ENCODE data around the gene PARP1. TPM values are rescaled to one million over a fixed set of nuclear protein-coding genes. Genes with fewer than 3 reads are reported as not detected.
A peak's percentile ranks its signal among the peaks of the same experiment; 100 is the strongest.
"Not testable (repeated sequence)": the region's sequence is repeated elsewhere in the genome, so short reads cannot be mapped to it uniquely, and the experiment has no call there.

PARP1 gene
- total RNA-seq, 1 experiment from 2014 or later = 238 TPM

- DNase-seq (ENCODE audit: low spot score) = no peak
Observed at GRCh38 chr1:226353698-226354525, 54.0 kb downstream of the PARP1 start.

DNA sequence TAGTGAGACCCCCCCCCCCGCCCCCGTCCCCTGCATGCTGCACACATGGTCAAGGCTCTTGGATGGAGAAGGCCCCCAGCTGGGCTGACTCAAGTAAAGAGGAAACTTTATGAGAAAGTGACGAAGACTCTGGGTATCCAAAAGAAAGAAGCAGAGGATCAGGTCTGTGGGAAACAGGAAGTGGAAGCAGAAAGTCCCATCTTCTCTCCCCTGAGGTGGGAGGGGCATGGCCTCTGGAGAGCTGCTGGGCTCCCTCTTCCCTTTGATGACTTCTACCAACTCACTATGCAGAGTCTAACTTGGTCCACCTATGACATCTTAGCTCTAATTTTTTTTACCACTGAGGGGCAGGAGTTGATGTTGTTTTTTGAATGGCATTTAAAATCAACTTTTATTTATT is 56.2 kb downstream of the PARP1 start:
- DNase-seq (ENCODE audit: low spot score) = peak; percentile 63

- DNase-seq (ENCODE audit: low spot score) = no peak
Observed at GRCh38 chr1:226350519-226350865, 57.4 kb downstream of the PARP1 start.

GRCh38 chr1:226349801-226350518 is 57.9 kb downstream of the PARP1 start:
- no peak for DNase-seq (ENCODE audit: low spot score)

GRCh38 chr1:226349081-226349480 is 58.8 kb downstream of the PARP1 start:
- no peak for DNase-seq (ENCODE audit: low spot score)

GRCh38 chr1:226344441-226345259 is 63.2 kb downstream of the PARP1 start:
- DNase-seq (ENCODE audit: low spot score) = no peak

DNA sequence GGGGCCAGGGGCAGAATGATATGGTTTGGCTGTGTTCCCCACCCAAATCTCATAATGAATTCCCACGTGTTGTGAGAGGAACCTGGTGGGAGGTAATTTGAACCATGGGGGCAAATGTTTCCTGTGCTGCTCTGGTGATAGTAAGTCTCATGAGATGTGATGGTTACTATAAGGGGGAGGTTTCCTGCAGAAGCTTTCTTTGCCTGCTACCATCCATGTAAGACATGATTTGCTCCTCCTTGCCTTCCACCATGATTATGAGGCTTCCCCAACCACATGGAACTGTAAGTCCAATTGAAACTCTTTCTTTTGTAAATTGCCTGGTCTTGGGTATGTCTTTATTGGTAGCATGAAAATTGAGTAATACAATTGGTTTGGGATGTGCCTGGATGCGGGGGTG is 65.2 kb downstream of the PARP1 start:
- no peak for DNase-seq (ENCODE audit: low spot score)

- not testable (repeated sequence) for DNase-seq (ENCODE audit: low spot score)
Observed at GRCh38 chr1:226340111-226340510, 67.8 kb downstream of the PARP1 start.

DNA sequence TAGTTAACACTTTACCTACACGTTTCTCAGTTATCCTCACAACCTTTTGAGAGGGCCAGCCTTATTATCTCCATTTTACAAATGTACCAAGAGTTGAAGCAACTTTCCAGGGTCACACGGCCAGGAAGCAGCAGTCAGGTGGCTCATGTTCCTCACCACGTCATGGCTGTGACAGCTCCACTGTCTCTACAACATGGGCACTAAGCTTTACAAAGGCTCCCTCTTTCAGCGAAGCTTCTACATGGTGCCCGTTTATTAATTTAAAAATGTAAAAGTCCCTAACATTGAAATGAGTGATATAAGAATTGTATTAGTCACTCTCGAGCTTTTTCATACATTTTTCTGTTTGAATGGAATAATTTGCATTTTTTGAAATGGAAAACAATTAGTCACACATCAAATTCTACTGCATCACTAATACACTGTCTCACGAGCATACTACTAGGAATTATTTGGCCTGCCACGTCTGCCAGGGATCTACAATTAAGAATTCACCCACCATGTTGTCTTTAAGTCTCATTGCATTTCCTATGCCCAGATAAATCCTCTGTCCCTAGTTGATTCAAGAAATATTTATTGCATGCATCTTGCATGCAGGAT is 70.5 kb downstream of the PARP1 start:
- no peak for DNase-seq (ENCODE audit: low spot score)

DNA sequence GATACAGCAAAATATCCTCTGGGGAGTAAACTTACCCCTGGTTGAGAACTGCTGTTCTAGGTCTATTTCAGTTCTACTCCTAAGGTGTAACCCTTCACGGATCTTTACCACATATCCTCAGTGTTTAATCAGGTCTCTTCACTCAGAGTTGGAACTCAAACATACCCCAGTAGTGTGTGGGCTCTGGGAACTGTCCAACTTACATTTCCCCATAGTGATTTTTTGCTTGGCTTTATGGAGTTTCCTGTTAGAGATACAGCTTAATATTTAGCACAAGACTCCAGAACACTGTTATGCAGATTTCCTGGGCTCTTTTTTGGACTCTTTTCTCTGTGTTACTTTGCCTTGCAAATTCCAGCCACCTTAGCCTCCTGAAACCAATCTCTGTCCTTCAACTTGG is 72.2 kb downstream of the PARP1 start:
- no peak for DNase-seq (ENCODE audit: low spot score)

DNA sequence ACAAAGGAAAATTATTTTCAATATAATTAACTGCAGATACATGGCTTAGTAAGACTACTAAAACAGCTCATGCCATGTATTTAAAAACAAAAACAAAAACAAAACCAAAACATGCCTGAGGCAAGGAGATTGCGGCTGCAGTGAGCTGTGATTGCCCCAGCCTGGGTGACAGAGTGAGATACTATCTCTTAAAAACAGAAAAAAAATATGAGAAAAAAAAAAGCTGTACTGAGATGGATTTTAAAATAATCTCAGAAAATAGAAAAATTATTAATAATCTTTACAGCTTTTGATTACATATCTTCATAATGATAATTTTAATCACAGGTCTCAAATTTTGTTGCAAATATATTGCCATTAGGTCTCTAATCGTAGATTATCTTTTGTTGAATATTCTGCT is 74.9 kb downstream of the PARP1 start:
- no peak for DNase-seq (ENCODE audit: low spot score)

GRCh38 chr1:226329237-226329636 is 78.7 kb downstream of the PARP1 start:
- no peak for DNase-seq (ENCODE audit: low spot score)

DNA sequence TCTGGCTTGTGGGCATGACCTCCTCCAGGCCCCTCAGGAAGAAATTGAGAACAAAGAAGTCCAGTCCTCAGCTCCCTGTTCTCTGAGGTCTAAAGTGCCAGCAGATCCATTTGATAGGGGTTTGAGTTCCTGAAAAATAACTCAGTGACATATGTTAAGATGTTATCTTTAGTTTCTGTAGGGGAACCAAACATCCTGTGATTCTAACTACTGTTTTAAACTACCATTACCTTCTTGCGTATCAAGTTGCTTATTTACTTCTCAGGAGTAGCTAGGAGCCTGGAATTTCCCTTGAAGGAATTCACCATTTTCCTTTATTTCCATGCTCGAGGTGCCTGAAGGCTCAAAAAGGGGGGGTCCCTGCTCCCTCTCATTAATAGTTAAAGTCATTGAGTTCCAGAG is 80.1 kb downstream of the PARP1 start:
- DNase-seq (ENCODE audit: low spot score) = no peak

GRCh38 chr1:226325178-226325577 is 82.7 kb downstream of the PARP1 start:
- peak; percentile 56 for DNase-seq (ENCODE audit: low spot score)

GRCh38 chr1:226324479-226324878 is 83.4 kb downstream of the PARP1 start:
- no peak for DNase-seq (ENCODE audit: low spot score)

DNA sequence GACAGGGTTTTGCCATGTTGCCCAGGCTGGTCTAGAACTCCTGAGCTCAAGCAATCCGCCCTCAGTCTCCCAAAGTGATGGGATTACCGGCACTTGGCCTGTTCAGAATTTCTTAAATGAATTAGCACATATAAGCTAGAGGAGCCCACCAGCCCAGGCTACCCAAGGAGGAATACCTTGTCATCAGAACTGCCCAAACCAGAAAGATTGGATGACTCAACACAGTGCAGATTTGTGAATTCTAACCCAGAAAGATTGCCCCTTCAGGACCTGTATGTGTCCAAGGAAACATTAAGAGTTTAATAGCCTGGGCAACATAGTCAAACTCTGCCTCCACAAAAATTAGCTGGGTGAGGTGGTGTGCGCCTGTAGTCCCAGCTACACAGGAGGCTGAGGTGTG is 84.9 kb downstream of the PARP1 start:
- DNase-seq (ENCODE audit: low spot score) = no peak

DNA sequence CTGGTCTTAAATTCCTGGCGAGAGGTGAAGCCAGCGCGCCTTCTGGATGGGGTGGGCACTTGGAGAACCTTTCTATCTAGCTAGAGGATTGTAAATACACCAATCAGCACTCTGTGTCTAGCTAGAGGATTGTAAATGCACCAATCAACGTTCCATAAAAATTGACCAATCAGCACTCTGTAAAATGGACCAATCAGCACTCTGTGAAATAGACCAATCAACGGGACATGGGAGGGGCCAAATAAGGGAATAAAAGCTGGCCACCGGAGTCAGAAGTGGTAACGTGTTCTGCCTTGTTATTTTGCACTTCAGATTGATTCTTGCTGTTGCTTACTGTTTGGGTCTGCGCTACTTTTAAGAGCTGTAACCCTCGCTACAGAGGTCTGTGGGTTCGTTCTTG is 87.0 kb downstream of the PARP1 start:
- no peak for DNase-seq (ENCODE audit: low spot score)

DNA sequence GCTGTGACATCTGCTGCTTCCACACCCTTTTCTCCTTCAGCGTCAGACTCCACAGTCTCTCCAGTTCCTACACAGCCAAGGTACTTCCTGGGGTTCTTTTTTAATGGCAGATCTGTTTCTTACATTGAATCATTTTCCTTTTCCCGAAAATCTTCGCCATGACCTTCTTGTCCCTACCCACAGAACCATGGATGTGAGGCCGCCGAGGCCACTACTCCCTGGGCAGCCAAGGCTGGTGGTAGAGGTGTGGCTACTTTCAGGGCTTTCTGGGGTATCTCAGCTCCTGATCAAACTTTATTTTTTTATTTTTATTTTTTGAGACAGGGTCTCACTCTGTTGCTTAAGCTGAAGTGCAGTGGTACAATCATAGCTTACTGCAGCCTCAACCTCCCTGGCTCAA is 89.4 kb downstream of the PARP1 start:
- no peak for DNase-seq (ENCODE audit: low spot score)

DNA sequence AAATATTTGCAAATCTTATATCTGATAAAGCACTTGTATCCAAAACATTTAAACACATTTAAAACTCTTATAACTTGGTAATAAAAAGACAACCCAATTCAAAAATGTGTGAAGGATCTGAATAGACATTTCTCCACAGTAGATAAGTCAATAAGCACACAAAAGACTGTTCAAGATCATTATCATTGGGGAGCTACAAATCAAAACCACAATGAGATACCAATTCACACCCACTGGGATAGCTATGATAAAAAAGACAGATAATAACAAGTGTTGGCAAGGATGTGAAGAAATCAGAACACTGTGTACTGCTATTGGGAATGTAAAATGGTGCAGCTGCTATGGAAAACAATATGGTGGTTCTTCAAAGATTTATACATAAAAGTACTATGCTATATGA is 93.8 kb downstream of the PARP1 start:
- no peak for DNase-seq (ENCODE audit: low spot score)

DNA sequence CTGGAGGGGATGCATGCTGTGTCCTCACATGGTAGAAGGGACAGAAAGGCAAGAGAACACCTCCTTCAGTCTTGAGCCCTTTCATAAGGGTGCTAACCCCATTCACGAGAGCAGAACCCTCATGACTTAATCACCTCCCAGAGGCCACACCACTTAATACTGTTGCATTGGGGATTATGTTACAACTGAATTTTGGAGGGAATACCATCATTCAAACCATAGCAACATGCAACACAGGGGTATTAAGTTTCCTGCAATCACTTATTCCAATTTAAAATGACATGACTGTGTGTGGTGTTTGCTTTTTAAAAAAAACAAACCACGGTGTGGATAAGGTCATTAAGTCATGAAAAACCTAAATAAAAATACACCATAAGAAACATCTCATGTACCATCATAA is 95.8 kb downstream of the PARP1 start:
- DNase-seq (ENCODE audit: low spot score) = no peak

- no peak for DNase-seq (ENCODE audit: low spot score)
Observed at GRCh38 chr1:226311376-226311775, 96.5 kb downstream of the PARP1 start.
